Breast epithelium (tissue), 4 donors: Measurements from ENCODE around the gene GAS6. TPM values are rescaled to one million over a fixed set of nuclear protein-coding genes. Genes with fewer than 3 reads are reported as not detected.
A peak's percentile ranks its signal among the peaks of the same experiment; 100 is the strongest.

Experiments used
- DNase-seq, 2 donors: peaks; one replicate each; pipeline ENCODE4 v3.0.0-alpha.2; 2019; ENCODE audit warnings: low spot score in 2 of 2
- H3K27ac ChIP-seq, 2 donors: fragments of 200-600 bp; sonication (generic) in 1 of 2; one replicate each; pipeline ENCODE4 v1.5.1; 2016 to 2019; ENCODE audit warnings: mild to moderate bottlenecking in 1 of 2
- H3K27me3 ChIP-seq, 2 donors: fragments of 200-600 bp; sonication (generic) in 1 of 2; one replicate each; pipeline versions ENCODE4 v1.5.1 to v1.6.0; 2017 to 2019; ENCODE audit warnings: control low read depth in 1 of 2, mild to moderate bottlenecking in 1 of 2
- H3K36me3 ChIP-seq: fragments of 200-600 bp; one replicate; pipeline ENCODE4 v1.5.1; 2019
- H3K4me1 ChIP-seq, 2 donors: fragments of 200-600 bp; sonication (generic); one replicate each; pipeline ENCODE4 v1.5.1; 2016 to 2019; ENCODE audit warnings: control low read depth in 1 of 2
- H3K4me3 ChIP-seq, 3 donors: fragments of 200-600 bp; sonication (generic); 1 replicate in 2 of 3; 2 replicates in 1 of 3; pipeline ENCODE4 v1.5.1; 2016 to 2019; ENCODE audit warnings: mild to moderate bottlenecking in 3 of 3, moderate library complexity in 2 of 3
- H3K9me3 ChIP-seq, 2 donors: fragments of 200-600 bp; sonication (generic) in 1 of 2; one replicate each; pipeline ENCODE4 v1.5.1; 2016 to 2019; ENCODE audit warnings: control low read depth in 1 of 2
- CTCF ChIP-seq, 3 donors: fragments of 450-650 bp; IDR thresholded peaks; one replicate each; pipeline ENCODE4 v1.5.1; 2016 to 2017; ENCODE audit warnings: antibody characterized with exemption in 3 of 3, mild to moderate bottlenecking in 3 of 3, moderate library complexity in 3 of 3
- POLR2A ChIP-seq: fragments of 450-650 bp; IDR thresholded peaks from one replicate; pipeline ENCODE4 v1.6.1; 2016; ENCODE audit warnings: antibody characterized with exemption, mild to moderate bottlenecking, moderate library complexity
- POLR2AphosphoS5 ChIP-seq, 3 donors: sonication (generic); formaldehyde crosslinking; IDR thresholded peaks; one replicate each; pipeline ENCODE4 v1.6.1; 2017; ENCODE audit warnings: antibody characterized with exemption in 3 of 3
- intact Hi-C: fragments of 100-400 bp; cut with DNase I; formaldehyde crosslinking; loops from one replicate; pipeline ENCODE4 v1.15.1; 2023; ENCODE audit warnings: low total_unique reads
- total RNA-seq, 3 donors: library from RNA; depleted of rRNA; stranded (reverse); fragments of >200 nt; gene quantifications; one replicate each; pipeline ENCODE4 v1.1.0, GENCODE V29; 2016

The GAS6 gene
- total RNA-seq, 3 donors from 2014 or later, result 85.9 to 146 (median 103) TPM

GRCh38 chr13:113876346-113877148, 12.7 kb upstream of the GAS6 start:
- intact Hi-C loops, result no loop called here
- Histone ChIP-seq H3K4me1 (peaks cover 4 to 7% of the 10 kb centered on the region in 2 donors), H3K9me3 (no peaks in the 10 kb centered on the region), H3K36me3 (no peaks in the 10 kb centered on the region), H3K27ac (no peak overlapping the region), H3K4me3 (no peak overlapping the region), H3K27me3 (no peaks in the 10 kb centered on the region)
- peak in 1 of 2 donors; percentile 10 for DNase-seq
- TF ChIP-seq POLR2AphosphoS5 (IDR thresholded peaks at IDR 0.05) (no peak), POLR2A (no peak), CTCF (IDR thresholded peaks at IDR 0.05) (no peak)

- Histone ChIP-seq H3K9me3 (no peaks in the 10 kb centered on the region), H3K27me3 (no peaks in the 10 kb centered on the region), H3K27ac (no peak overlapping the region), H3K36me3 (no peaks in the 10 kb centered on the region), H3K4me3 (no peak overlapping the region), H3K4me1 (peaks cover under 1 to 2% of the 10 kb centered on the region in 2 donors)
- no peak for TF ChIP-seq POLR2A
- no peak for TF ChIP-seq CTCF (IDR thresholded peaks at IDR 0.05)
- no peak for TF ChIP-seq POLR2AphosphoS5 (IDR thresholded peaks at IDR 0.05)
- intact Hi-C loops, result no loop called here
- no peak for DNase-seq
Observed at GRCh38 chr13:113875837-113876281, 12.0 kb upstream of the GAS6 start.

- no peaks in the 10 kb centered on the region for H3K4me1 ChIP-seq
- H3K4me3 ChIP-seq, result no peak overlapping the region
- TF ChIP-seq CTCF (IDR thresholded peaks at IDR 0.05) (no peak), POLR2AphosphoS5 (IDR thresholded peaks at IDR 0.05) (no peak), POLR2A (no peak)
- H3K9me3 ChIP-seq, result no peaks in the 10 kb centered on the region
- intact Hi-C loops, result no loop called here
- no peaks in the 10 kb centered on the region for H3K36me3 ChIP-seq
- H3K27ac ChIP-seq, result no peak overlapping the region
- no peak for DNase-seq
- H3K27me3 ChIP-seq, result no peaks in the 10 kb centered on the region
Observed at GRCh38 chr13:113875429-113875815, 11.5 kb upstream of the GAS6 start.

- H3K27me3 ChIP-seq, result no peaks in the 10 kb centered on the region
- no peak for TF ChIP-seq CTCF (IDR thresholded peaks at IDR 0.05)
- no peak for TF ChIP-seq POLR2AphosphoS5 (IDR thresholded peaks at IDR 0.05)
- no peak for TF ChIP-seq POLR2A
- intact Hi-C loops, result no loop called here
- DNase-seq, result peak in 1 of 2 donors; percentile 10
- H3K4me3 ChIP-seq, result no peak overlapping the region
- H3K9me3 ChIP-seq, result no peaks in the 10 kb centered on the region
- H3K4me1 ChIP-seq, result no peaks in the 10 kb centered on the region
- no peaks in the 10 kb centered on the region for H3K36me3 ChIP-seq
- no peak overlapping the region for H3K27ac ChIP-seq
Observed at GRCh38 chr13:113874579-113875428, 10.9 kb upstream of the GAS6 start.

- Histone ChIP-seq H3K27ac (no peak overlapping the region), H3K4me3 (no peak overlapping the region), H3K27me3 (no peaks in the 10 kb centered on the region), H3K36me3 (no peaks in the 10 kb centered on the region), H3K9me3 (no peaks in the 10 kb centered on the region), H3K4me1 (no peaks in the 10 kb centered on the region)
- TF ChIP-seq POLR2A (no peak), CTCF (IDR thresholded peaks at IDR 0.05) (no peak), POLR2AphosphoS5 (IDR thresholded peaks at IDR 0.05) (no peak)
- intact Hi-C loops, result no loop called here
- no peak for DNase-seq
Observed at GRCh38 chr13:113874177-113874576, 10.3 kb upstream of the GAS6 start.
